Measurements from ENCODE around the gene BRWD1. TPM values are rescaled to one million over a fixed set of nuclear protein-coding genes. Genes with fewer than 3 reads are reported as not detected.

Gene BRWD1
- total and polyA plus RNA-seq, 2 of the 8 experiments (the other 6 are each of a cell fraction or from before 2014, with no cell fraction given): 9.3 to 45.2 TPM

- TF ChIP-seq, protein P1, sequence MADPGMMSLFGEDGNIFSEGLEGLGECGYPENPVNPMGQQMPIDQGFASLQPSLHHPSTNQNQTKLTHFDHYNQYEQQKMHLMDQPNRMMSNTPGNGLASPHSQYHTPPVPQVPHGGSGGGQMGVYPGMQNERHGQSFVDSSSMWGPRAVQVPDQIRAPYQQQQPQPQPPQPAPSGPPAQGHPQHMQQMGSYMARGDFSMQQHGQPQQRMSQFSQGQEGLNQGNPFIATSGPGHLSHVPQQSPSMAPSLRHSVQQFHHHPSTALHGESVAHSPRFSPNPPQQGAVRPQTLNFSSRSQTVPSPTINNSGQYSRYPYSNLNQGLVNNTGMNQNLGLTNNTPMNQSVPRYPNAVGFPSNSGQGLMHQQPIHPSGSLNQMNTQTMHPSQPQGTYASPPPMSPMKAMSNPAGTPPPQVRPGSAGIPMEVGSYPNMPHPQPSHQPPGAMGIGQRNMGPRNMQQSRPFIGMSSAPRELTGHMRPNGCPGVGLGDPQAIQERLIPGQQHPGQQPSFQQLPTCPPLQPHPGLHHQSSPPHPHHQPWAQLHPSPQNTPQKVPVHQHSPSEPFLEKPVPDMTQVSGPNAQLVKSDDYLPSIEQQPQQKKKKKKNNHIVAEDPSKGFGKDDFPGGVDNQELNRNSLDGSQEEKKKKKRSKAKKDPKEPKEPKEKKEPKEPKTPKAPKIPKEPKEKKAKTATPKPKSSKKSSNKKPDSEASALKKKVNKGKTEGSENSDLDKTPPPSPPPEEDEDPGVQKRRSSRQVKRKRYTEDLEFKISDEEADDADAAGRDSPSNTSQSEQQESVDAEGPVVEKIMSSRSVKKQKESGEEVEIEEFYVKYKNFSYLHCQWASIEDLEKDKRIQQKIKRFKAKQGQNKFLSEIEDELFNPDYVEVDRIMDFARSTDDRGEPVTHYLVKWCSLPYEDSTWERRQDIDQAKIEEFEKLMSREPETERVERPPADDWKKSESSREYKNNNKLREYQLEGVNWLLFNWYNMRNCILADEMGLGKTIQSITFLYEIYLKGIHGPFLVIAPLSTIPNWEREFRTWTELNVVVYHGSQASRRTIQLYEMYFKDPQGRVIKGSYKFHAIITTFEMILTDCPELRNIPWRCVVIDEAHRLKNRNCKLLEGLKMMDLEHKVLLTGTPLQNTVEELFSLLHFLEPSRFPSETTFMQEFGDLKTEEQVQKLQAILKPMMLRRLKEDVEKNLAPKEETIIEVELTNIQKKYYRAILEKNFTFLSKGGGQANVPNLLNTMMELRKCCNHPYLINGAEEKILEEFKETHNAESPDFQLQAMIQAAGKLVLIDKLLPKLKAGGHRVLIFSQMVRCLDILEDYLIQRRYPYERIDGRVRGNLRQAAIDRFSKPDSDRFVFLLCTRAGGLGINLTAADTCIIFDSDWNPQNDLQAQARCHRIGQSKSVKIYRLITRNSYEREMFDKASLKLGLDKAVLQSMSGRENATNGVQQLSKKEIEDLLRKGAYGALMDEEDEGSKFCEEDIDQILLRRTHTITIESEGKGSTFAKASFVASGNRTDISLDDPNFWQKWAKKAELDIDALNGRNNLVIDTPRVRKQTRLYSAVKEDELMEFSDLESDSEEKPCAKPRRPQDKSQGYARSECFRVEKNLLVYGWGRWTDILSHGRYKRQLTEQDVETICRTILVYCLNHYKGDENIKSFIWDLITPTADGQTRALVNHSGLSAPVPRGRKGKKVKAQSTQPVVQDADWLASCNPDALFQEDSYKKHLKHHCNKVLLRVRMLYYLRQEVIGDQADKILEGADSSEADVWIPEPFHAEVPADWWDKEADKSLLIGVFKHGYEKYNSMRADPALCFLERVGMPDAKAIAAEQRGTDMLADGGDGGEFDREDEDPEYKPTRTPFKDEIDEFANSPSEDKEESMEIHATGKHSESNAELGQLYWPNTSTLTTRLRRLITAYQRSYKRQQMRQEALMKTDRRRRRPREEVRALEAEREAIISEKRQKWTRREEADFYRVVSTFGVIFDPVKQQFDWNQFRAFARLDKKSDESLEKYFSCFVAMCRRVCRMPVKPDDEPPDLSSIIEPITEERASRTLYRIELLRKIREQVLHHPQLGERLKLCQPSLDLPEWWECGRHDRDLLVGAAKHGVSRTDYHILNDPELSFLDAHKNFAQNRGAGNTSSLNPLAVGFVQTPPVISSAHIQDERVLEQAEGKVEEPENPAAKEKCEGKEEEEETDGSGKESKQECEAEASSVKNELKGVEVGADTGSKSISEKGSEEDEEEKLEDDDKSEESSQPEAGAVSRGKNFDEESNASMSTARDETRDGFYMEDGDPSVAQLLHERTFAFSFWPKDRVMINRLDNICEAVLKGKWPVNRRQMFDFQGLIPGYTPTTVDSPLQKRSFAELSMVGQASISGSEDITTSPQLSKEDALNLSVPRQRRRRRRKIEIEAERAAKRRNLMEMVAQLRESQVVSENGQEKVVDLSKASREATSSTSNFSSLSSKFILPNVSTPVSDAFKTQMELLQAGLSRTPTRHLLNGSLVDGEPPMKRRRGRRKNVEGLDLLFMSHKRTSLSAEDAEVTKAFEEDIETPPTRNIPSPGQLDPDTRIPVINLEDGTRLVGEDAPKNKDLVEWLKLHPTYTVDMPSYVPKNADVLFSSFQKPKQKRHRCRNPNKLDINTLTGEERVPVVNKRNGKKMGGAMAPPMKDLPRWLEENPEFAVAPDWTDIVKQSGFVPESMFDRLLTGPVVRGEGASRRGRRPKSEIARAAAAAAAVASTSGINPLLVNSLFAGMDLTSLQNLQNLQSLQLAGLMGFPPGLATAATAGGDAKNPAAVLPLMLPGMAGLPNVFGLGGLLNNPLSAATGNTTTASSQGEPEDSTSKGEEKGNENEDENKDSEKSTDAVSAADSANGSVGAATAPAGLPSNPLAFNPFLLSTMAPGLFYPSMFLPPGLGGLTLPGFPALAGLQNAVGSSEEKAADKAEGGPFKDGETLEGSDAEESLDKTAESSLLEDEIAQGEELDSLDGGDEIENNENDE (IDR thresholded peaks at IDR 0.05; ENCODE audit: insufficient replicate concordance, low read length): no peak
- TF ChIP-seq EP300 (IDR thresholded peaks at IDR 0.05; ENCODE audit: borderline replicate concordance in 1 of 2, low read depth in 2 of 2, low read length in 2 of 2) (no peak), ZNF274 (IDR thresholded peaks at IDR 0.05; ENCODE audit: borderline replicate concordance, extremely low read depth, low read length) (no peak), CHD1 (IDR thresholded peaks at IDR 0.05; ENCODE audit: low read depth, low read length) (no peak), HDAC6 (IDR thresholded peaks at IDR 0.05; ENCODE audit: low read depth, low read length) (no peak), BACH1 (IDR thresholded peaks at IDR 0.05; ENCODE audit: low read length) (no peak), ASH2L (IDR thresholded peaks at IDR 0.05; ENCODE audit: low read length) (no peak), SP2 (IDR thresholded peaks at IDR 0.05; ENCODE audit: low read length) (no peak), SIRT6 (IDR thresholded peaks at IDR 0.05; ENCODE audit: low read length) (no peak), CBX5 (IDR thresholded peaks at IDR 0.05; ENCODE audit: low read depth, low read length) (no peak)
- TF ChIP-seq, protein P2, sequence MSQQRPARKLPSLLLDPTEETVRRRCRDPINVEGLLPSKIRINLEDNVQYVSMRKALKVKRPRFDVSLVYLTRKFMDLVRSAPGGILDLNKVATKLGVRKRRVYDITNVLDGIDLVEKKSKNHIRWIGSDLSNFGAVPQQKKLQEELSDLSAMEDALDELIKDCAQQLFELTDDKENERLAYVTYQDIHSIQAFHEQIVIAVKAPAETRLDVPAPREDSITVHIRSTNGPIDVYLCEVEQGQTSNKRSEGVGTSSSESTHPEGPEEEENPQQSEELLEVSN (IDR thresholded peaks at IDR 0.05): no peak
These were observed 16.6 kb upstream of the BRWD1 start (continued) for GRCh38 chr21:39330001-39330400.

All from H1 (cell line).